WTC11 (cell line): ENCODE data around the gene MARK2. TPM values are rescaled to one million over a fixed set of nuclear protein-coding genes. Genes with fewer than 3 reads are reported as not detected.

ENCODE experiments used
- ATAC-seq: fragments of 200-7000 bp; cut with Tn5 transposase; 2 replicates; pipeline ENCODE4 v1.10.0; 2021; ENCODE audit warnings: mild to moderate bottlenecking, moderate library complexity
- CTCF ChIA-PET: fragments of 300-600 bp; sonication (Branson Sonifier 250); formaldehyde crosslinking; loops from one replicate; lab custom pipeline; 2021; ENCODE audit warnings: antibody characterized with exemption; lab: Charles Lee
- POLR2A ChIA-PET: fragments of 350-600 bp; sonication (Branson Sonifier 250); formaldehyde crosslinking; loops from one replicate; lab custom pipeline; 2021; ENCODE audit warnings: antibody characterized with exemption; lab: Charles Lee
- DNase-seq: peaks from one replicate; pipeline ENCODE4 v3.0.0; 2021; ENCODE audit warnings: low spot score
- H3K27ac Mint-ChIP-seq: 2 replicates; pipeline ENCODE4 v1.8.0; 2021; ENCODE audit warnings: mixed read lengths
- H3K27me3 Mint-ChIP-seq: 2 replicates; pipeline ENCODE4 v1.8.0; 2021; ENCODE audit warnings: low read depth, mild to moderate bottlenecking, moderate library complexity, mixed read lengths
- H3K36me3 Mint-ChIP-seq: 2 replicates; pipeline ENCODE4 v1.8.0; 2021; ENCODE audit warnings: mixed read lengths
- H3K4me1 Mint-ChIP-seq: 2 replicates; pipeline ENCODE4 v1.8.0; 2022; ENCODE audit warnings: mixed read lengths
- H3K4me3 Mint-ChIP-seq: 2 replicates; pipeline ENCODE4 v1.8.0; 2021; ENCODE audit warnings: mild to moderate bottlenecking, moderate library complexity, mixed read lengths
- H3K9me3 Mint-ChIP-seq: 2 replicates; pipeline ENCODE4 v1.8.0; 2021; ENCODE audit warnings: mixed read lengths
- CREM ChIP-seq: sonication (generic); formaldehyde crosslinking; IDR thresholded peaks from 2 replicates; pipeline ENCODE4 v1.8.1; 2022; ENCODE audit warnings: mild to moderate bottlenecking, missing genetic modification reagents, moderate library complexity
- NFATC4 ChIP-seq: fragments of 250-450 bp; sonication (Bioruptor Pico); IDR thresholded peaks from 2 replicates; pipeline ENCODE4 v1.9.0; 2021; ENCODE audit warnings: mild to moderate bottlenecking
- SMAD3 ChIP-seq: sonication (generic); formaldehyde crosslinking; IDR thresholded peaks from 2 replicates; pipeline ENCODE4 v1.8.0; 2022; ENCODE audit warnings: missing genetic modification reagents, mild to moderate bottlenecking, borderline replicate concordance
- SP1 ChIP-seq: sonication (generic); formaldehyde crosslinking; conservative IDR thresholded peaks from 2 replicates; pipeline ENCODE4 v1.8.1; 2022; ENCODE audit warnings: missing genetic modification reagents
- USF2 ChIP-seq: sonication (generic); formaldehyde crosslinking; IDR thresholded peaks from 2 replicates; pipeline ENCODE4 v1.8.1; 2023; ENCODE audit warnings: mild to moderate bottlenecking, missing genetic modification reagents, moderate library complexity
- ZBTB21 ChIP-seq: sonication (generic); formaldehyde crosslinking; IDR thresholded peaks from 2 replicates; pipeline ENCODE4 v1.8.1; 2023; ENCODE audit warnings: mild to moderate bottlenecking, missing genetic modification reagents, borderline replicate concordance
- ZBTB43 ChIP-seq: sonication (generic); formaldehyde crosslinking; IDR thresholded peaks from 2 replicates; pipeline ENCODE4 v1.8.1; 2023; ENCODE audit warnings: mild to moderate bottlenecking, missing genetic modification reagents
- ZNF138 ChIP-seq: sonication (generic); formaldehyde crosslinking; conservative IDR thresholded peaks from 2 replicates; pipeline ENCODE4 v1.8.1; 2022; ENCODE audit warnings: mild to moderate bottlenecking, moderate library complexity, missing genetic modification reagents
- ZNF219 ChIP-seq: sonication (generic); formaldehyde crosslinking; IDR thresholded peaks from 2 replicates; pipeline ENCODE4 v1.8.0; 2023; ENCODE audit warnings: missing genetic modification reagents, mild to moderate bottlenecking, borderline replicate concordance
- ZNF263 ChIP-seq: sonication (generic); formaldehyde crosslinking; IDR thresholded peaks from 2 replicates; pipeline ENCODE4 v1.8.1; 2022; ENCODE audit warnings: low read depth, mild to moderate bottlenecking, moderate library complexity, missing genetic modification reagents
- ZNF396 ChIP-seq: fragments of 250-450 bp; sonication (Bioruptor Pico); IDR thresholded peaks from 2 replicates; pipeline ENCODE4 v1.8.0; 2021; ENCODE audit warnings: mild to moderate bottlenecking, moderate library complexity, borderline replicate concordance
- total RNA-seq: library from RNA; stranded (reverse); gene quantifications from 3 replicates; pipeline ENCODE4 v1.2.3, GENCODE V29; 2021
- TF ChIP-seq, protein P1 (sequence below): sonication (generic); formaldehyde crosslinking; IDR thresholded peaks from 2 replicates; pipeline ENCODE4 v1.8.1; 2023; ENCODE audit warnings: mild to moderate bottlenecking, missing genetic modification reagents, moderate library complexity
- TF ChIP-seq, protein P2 (sequence below): sonication (generic); formaldehyde crosslinking; IDR thresholded peaks from 2 replicates; pipeline ENCODE4 v1.8.0; 2023; ENCODE audit warnings: mild to moderate bottlenecking, missing genetic modification reagents
- TF ChIP-seq, protein P3 (sequence below): sonication (generic); formaldehyde crosslinking; IDR thresholded peaks from 2 replicates; pipeline ENCODE4 v1.8.0; 2022; ENCODE audit warnings: mild to moderate bottlenecking, missing genetic modification reagents
- TF ChIP-seq, protein P4 (sequence below): sonication (generic); formaldehyde crosslinking; IDR thresholded peaks from 2 replicates; pipeline ENCODE4 v1.8.0; 2023; ENCODE audit warnings: missing genetic modification reagents
- TF ChIP-seq, protein P5 (sequence below): sonication (generic); formaldehyde crosslinking; conservative IDR thresholded peaks from 2 replicates; pipeline ENCODE4 v1.8.1; 2022; ENCODE audit warnings: mild to moderate bottlenecking, missing genetic modification reagents

Gene MARK2
- total RNA-seq, 1 experiment from 2014 or later: 57.4 TPM

GRCh38 chr11:63917692-63918506 lies 79.0 kb downstream of the MARK2 start (continued):
- TF ChIP-seq, protein P1, sequence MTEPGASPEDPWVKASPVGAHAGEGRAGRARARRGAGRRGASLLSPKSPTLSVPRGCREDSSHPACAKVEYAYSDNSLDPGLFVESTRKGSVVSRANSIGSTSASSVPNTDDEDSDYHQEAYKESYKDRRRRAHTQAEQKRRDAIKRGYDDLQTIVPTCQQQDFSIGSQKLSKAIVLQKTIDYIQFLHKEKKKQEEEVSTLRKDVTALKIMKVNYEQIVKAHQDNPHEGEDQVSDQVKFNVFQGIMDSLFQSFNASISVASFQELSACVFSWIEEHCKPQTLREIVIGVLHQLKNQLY: 0 out of 2 replicates have a peak, but pooled peaks have one; percentile 54
- TF ChIP-seq SP1 (CRISPR knock-in tag): peak; percentile 82
- TF ChIP-seq ZNF396 (CRISPR knock-in tag): no peak
- no peak for TF ChIP-seq ZNF219 (CRISPR knock-in tag)
- TF ChIP-seq, protein P2, sequence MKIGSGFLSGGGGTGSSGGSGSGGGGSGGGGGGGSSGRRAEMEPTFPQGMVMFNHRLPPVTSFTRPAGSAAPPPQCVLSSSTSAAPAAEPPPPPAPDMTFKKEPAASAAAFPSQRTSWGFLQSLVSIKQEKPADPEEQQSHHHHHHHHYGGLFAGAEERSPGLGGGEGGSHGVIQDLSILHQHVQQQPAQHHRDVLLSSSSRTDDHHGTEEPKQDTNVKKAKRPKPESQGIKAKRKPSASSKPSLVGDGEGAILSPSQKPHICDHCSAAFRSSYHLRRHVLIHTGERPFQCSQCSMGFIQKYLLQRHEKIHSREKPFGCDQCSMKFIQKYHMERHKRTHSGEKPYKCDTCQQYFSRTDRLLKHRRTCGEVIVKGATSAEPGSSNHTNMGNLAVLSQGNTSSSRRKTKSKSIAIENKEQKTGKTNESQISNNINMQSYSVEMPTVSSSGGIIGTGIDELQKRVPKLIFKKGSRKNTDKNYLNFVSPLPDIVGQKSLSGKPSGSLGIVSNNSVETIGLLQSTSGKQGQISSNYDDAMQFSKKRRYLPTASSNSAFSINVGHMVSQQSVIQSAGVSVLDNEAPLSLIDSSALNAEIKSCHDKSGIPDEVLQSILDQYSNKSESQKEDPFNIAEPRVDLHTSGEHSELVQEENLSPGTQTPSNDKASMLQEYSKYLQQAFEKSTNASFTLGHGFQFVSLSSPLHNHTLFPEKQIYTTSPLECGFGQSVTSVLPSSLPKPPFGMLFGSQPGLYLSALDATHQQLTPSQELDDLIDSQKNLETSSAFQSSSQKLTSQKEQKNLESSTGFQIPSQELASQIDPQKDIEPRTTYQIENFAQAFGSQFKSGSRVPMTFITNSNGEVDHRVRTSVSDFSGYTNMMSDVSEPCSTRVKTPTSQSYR (CRISPR knock-in tag): peak; percentile 71
- TF ChIP-seq, protein P3, sequence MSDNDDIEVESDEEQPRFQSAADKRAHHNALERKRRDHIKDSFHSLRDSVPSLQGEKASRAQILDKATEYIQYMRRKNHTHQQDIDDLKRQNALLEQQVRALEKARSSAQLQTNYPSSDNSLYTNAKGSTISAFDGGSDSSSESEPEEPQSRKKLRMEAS: peak; percentile 87

DNA sequence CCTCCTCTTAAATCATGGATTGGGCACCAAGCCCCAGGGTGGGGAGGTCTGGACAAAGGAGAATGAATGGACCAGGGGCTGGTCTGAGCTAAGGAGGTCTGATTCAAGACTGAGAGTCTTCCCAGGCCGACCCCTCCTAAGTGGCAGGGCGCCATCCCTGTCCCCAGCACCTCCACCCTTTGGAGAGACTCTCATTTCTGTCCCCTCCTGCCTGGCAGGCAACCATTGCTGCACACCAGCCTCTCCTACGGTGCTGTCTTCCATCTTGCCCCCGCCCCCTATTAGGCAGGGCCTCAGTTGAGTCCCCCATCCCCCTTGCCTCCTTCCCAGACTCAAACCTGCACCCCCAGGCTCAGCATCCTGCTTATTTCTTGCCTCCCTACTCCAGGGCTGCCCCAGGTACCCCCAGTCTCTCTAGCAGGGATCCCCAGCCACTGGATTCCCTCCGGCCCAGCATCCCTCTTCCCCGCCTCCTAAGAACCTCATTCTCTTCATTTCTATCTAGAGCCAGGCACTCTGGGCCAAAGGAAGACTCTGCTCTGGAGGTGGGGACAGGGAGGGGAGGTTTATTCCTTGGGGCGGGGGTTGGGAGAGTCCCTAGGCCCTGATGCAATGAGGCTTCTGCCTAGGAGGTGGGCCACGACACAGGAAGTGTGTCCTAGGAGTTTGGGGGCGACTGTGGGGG lies 79.7 kb downstream of the MARK2 start:
- TF ChIP-seq, protein P4, sequence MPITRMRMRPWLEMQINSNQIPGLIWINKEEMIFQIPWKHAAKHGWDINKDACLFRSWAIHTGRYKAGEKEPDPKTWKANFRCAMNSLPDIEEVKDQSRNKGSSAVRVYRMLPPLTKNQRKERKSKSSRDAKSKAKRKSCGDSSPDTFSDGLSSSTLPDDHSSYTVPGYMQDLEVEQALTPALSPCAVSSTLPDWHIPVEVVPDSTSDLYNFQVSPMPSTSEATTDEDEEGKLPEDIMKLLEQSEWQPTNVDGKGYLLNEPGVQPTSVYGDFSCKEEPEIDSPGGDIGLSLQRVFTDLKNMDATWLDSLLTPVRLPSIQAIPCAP (CRISPR knock-in tag): 0 out of 2 replicates have a peak, but pooled peaks have one; percentile 22
- TF ChIP-seq CREM (CRISPR knock-in tag): no peak
- Mint-ChIP-seq H3K27me3 (peaks cover 6% of the 10 kb centered on the region), H3K4me1 (peaks cover 22% of the 10 kb centered on the region), H3K27ac (peak overlapping the region; percentile 99), H3K36me3 (peaks cover 9% of the 10 kb centered on the region), H3K9me3 (no peaks in the 10 kb centered on the region; the same call in 1 of the 2 replicates), H3K4me3 (peak overlapping the region; percentile 77)
- DNase-seq (peak; percentile 44), ATAC-seq (peak; percentile 5)
- ChIA-PET POLR2A (interaction anchor here (0.8 to 4.2 kb wide), 14 partner anchors 9 to 328 kb away, joined by 3 to 24 read pairs (median 4); partner anchors contain the start of genes MARK2, NAA40, PPP1R14B and STIP1), CTCF (interaction anchor here (0.8 to 6.6 kb wide), 15 partner anchors 8 to 150 kb away, joined by 3 to 103 read pairs (median 11); partner anchors contain the start of genes COX8A, MARK2 and ZFTA)

GRCh38 chr11:63919267-63920125 lies 80.6 kb downstream of the MARK2 start:
- H3K9me3 Mint-ChIP-seq: no peaks in the 10 kb centered on the region; the same call in 1 of the 2 replicates
- H3K27ac Mint-ChIP-seq: peak overlapping the region; percentile 95
- H3K36me3 Mint-ChIP-seq: peaks cover 1% of the 10 kb centered on the region; the same call in 1 of the 2 replicates
- CTCF ChIA-PET: interaction anchor here (0.5 to 6.6 kb wide), 21 partner anchors 9 to 1162 kb away, joined by 3 to 103 read pairs (median 5); partner anchors contain the start of genes COX8A, FKBP2, MARK2 and NAA40
- POLR2A ChIA-PET: interaction anchor here (0.6 to 4.2 kb wide), 13 partner anchors 8 to 429 kb away, joined by 3 to 24 read pairs (median 4); partner anchors contain the start of genes COX8A, MARK2, NAA40 and PLAAT5
- peak overlapping the region; percentile 77 for H3K4me3 Mint-ChIP-seq
- DNase-seq: peak; percentile 94
- ATAC-seq: peak; percentile 41
- peaks cover 15% of the 10 kb centered on the region for H3K27me3 Mint-ChIP-seq
- H3K4me1 Mint-ChIP-seq: peaks cover 19% of the 10 kb centered on the region
- TF ChIP-seq ZBTB21 (CRISPR knock-in tag): peak; percentile 69; the same call in 1 of the 2 replicates
- peak; percentile 93 for TF ChIP-seq USF2 (CRISPR knock-in tag)
- TF ChIP-seq, protein P5, sequence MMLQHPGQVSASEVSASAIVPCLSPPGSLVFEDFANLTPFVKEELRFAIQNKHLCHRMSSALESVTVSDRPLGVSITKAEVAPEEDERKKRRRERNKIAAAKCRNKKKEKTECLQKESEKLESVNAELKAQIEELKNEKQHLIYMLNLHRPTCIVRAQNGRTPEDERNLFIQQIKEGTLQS (CRISPR knock-in tag): no peak
- TF ChIP-seq ZNF138 (CRISPR knock-in tag): no peak
- TF ChIP-seq, protein P3: peak; percentile 97
- no peak for TF ChIP-seq ZNF263 (CRISPR knock-in tag)
- no peak for TF ChIP-seq SMAD3 (CRISPR knock-in tag)
- no peak for TF ChIP-seq NFATC4
- TF ChIP-seq ZBTB43 (CRISPR knock-in tag): peak; percentile 85; the same call in 1 of the 2 replicates
